Testis (tissue), 2 donors: ENCODE data around the gene MRPS23.

Experiments used
- POLR2A ChIP-seq: fragments of 450-650 bp; IDR thresholded peaks from one replicate; pipeline ENCODE4 v1.6.1; 2017; ENCODE audit warnings: antibody characterized with exemption, mild to moderate bottlenecking, moderate library complexity
- TF ChIP-seq, protein P1 (sequence below), 3 experiments: fragments of 450-650 bp in 2 of 3; fragments of 200-600 bp in 1 of 3; sonication (generic) in 1 of 3; IDR thresholded peaks; one replicate each; pipeline ENCODE4 v1.5.1; 2016 to 2019; ENCODE audit warnings: antibody characterized with exemption in 3 of 3, mild to moderate bottlenecking in 2 of 3, moderate library complexity in 1 of 3

DNA sequence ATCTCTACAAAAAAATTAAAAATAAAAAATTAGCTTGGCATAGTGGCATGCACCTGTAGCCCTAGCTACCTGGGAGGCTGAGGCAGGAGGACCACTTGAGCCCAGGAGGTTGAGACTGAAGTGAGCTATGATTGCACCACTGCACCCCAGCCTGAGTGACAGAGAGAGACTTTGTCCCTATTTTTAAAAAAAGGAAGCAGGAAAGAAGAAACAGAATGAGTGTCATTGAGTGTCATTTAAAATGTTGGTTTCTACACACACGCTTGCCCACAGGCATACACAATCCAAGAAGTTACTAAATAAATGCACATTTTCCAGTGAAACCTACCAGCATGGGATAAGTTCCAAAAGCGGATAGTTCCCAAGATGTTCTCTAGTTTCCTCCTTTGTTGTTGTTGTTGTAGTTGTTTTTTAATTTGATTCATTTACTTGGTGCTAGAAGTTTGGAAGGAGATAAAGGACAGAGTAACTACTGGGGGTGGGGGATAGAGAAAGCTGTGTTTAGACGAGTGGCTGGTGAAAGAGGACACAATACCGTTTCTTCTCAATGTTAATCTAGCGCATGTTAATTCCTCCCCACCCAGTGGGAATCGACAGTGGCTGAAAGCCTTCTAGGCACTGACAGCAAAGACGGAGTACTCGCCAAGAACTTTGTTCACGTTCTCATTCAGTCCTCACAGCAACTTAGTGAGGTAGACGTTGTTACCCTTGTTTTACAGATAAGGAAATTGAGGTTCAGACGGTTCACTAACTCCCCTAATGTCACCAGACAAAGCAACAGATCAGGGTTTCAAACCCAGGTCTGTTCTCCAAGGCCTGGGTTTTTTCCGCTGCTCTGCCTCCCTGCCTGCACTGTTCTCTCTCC is 17.3 kb downstream of the MRPS23 start:
- TF ChIP-seq, protein P1, sequence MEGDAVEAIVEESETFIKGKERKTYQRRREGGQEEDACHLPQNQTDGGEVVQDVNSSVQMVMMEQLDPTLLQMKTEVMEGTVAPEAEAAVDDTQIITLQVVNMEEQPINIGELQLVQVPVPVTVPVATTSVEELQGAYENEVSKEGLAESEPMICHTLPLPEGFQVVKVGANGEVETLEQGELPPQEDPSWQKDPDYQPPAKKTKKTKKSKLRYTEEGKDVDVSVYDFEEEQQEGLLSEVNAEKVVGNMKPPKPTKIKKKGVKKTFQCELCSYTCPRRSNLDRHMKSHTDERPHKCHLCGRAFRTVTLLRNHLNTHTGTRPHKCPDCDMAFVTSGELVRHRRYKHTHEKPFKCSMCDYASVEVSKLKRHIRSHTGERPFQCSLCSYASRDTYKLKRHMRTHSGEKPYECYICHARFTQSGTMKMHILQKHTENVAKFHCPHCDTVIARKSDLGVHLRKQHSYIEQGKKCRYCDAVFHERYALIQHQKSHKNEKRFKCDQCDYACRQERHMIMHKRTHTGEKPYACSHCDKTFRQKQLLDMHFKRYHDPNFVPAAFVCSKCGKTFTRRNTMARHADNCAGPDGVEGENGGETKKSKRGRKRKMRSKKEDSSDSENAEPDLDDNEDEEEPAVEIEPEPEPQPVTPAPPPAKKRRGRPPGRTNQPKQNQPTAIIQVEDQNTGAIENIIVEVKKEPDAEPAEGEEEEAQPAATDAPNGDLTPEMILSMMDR (IDR thresholded peaks at IDR 0.05), result no peak
- TF ChIP-seq POLR2A, result no peak
